Renal pelvis (tissue), 4 donors: ENCODE results near the gene CAPN15. TPM values are rescaled to one million over a fixed set of nuclear protein-coding genes. Genes with fewer than 3 reads are reported as not detected.
A peak's percentile ranks its signal among the peaks of the same experiment; 100 is the strongest.

Experiments
- DNase-seq: peaks from one replicate; pipeline ENCODE4 v3.0.0-alpha.2; 2013
- polyA plus RNA-seq, 3 donors: library from polyadenylated mRNA; unstranded; fragments of 120-200 nt; gene quantifications; one replicate each; pipeline ENCODE4 v1.2.1, GENCODE V29; 2013; ENCODE audit not compliant: insufficient read length in 3 of 3

The CAPN15 gene
- polyA plus RNA-seq, 3 donors = 33.2 to 40.3 (median 36.7) TPM

GRCh38 chr16:523097-523741 lies 4.3 kb upstream of the CAPN15 start:
- no peak for DNase-seq

DNA sequence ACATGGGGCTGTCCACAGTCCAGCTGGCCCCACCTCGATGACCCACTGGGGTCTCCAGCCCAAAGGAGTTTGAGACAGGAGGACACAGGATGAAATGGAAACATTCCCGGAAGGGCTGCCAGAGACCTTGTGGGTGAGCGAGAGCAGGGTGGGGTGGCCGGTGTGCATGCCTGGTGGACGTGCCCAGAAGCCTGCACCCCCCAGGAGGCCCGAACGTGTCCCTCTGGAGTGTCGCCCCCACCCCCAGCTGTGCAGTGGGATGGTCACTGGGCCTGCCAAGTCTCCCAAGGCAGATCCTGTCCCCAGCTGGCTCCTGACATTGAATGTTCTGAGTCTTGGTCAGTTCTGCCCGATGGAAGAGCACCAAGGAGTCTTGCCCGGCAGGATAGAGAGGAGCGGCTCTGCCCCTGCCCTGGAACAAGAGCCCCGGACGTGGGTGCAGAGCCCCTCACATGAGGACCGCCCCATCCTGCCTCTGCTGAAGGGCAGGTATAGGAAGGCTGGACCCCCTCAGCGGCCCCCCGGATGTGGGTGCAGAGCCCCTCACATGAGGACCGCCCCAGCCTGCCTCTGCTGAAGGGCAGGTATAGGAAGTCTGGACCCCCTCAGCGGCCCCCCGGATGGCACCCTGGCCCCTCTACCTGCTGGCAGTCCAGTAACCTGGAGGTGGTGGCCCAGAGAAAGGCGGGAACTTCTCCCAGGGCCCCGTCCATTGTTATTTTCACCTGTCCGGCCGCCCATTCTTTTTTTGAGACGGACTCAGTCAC lies 3.1 kb upstream of the CAPN15 start:
- DNase-seq = no peak

DNA sequence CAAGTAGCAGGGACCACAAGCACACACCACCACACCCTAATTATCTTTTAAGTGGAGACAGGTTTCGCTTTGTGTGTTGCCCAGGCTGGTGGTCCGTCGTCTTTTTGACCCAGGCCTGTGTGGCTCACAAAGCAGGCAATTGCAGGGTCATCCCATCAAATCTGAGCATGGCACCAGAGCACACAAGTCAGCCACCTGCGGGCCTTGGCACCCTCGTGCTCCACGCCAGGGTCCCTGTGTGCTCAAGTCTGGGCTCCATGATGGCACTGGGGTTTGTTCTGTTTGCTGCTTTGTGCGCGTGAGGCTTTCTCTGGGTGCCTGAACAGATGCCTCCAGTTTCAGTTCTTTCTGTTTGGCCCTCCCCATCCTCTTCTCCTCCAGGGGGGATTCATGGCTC lies 2.4 kb upstream of the CAPN15 start:
- DNase-seq = no peak

DNA sequence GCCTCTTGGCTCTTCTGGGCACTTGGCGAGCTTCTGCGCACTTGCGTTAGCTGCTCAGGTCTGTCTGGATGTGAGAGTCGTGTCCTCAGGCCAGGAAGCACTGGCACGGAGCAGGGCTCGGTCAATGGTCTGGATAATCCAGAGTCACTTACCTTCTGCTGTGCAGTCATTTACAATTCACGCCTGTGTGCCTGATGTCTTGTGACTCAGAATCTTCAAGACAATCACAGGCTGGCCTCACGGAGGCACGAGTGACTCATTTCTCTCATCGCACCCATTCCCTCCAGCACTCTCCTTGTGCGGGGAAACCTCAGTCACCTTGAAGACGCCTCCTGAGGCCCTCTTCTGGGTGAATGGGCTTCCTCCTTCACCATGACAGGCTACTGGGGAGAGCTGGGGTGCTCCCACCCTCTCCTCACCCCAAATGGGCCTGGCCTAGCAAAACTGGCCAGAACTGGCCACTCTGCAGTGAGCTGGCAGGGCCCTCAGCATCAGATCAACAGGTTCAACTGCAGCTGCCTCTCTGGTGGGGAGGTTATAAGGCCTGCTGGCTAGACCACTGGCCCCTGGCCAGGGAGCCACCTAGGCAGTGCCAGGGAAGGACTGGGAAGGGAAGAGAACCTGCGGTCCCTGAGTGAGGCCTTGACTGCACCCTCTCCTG lies 1.9 kb upstream of the CAPN15 start:
- no peak for DNase-seq

- DNase-seq = peak; percentile 58
Observed at GRCh38 chr16:526181-527014, 1.1 kb upstream of the CAPN15 start.

DNA sequence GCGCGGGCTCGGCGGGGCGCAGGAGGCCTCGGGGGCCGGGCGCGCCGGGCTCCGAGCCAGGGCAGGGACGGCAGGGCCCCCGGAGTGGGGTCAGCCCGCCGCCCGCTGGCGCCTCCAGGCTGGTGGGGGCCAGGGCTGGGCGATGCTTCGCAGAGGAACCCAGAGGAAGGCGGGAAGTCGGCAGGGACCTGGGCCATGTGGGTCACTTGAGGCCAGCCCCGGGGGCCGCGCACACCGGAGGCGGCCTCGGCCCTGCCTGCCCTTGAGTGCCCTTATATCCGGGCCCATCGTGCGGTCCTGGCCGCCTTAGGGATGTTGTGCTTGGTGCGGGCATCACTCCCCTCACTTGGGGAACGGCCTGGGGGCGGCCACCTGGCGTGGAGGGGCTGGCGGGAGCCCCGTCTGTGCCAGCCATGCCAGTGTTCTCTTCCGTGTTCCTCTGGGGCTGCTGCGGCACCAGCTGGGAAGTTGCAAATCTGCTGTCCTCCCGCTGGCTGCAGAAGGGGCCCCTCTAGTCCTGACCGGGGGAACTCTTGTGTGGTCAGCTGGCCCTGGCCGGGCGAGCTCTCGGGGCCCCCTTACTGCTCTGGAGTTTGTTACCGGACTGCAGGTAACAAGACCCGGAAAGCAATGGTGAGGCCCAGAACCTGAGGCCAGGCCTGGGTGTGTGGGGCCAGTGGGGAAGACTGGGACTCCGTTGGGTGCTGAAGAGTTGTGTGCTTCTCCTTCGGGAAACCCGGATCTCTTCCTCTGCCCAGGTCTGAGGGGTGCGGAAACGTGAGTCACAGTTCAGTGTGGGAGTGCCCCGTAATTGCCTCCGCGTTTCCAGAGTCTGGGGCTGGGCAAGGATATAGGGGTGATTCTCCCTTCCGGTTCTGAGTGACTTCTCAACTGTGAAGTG lies 849 bp downstream of the CAPN15 start:
- no peak for DNase-seq

DNA sequence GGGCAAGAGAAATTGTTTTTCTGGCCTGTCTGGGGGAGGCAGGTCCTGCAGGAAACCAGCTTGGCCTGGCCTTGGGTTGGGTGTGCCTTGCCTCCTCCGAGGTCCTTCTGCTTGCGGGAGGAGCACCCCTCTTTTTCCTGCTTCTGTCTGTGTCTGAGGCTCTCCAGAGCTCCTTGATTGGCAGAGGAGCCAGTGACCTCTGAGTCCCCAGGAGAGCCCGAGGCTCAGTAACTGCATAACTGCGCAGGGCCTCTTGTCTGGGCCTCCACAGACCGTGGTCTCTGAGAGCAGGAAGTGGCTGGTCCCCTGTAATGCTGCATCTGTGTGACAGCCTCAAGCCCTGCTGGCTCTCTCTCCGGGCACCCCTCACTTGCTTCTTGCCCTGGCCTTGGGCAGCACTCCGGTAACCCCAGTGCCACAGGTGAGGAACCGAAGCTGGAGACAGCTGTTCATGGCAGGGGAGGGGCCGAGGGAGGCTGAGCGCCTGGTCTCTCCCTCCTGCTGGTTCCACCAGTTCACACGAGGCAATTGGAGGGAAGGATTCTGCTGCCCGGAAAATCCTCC lies 1.6 kb downstream of the CAPN15 start:
- DNase-seq = no peak

DNA sequence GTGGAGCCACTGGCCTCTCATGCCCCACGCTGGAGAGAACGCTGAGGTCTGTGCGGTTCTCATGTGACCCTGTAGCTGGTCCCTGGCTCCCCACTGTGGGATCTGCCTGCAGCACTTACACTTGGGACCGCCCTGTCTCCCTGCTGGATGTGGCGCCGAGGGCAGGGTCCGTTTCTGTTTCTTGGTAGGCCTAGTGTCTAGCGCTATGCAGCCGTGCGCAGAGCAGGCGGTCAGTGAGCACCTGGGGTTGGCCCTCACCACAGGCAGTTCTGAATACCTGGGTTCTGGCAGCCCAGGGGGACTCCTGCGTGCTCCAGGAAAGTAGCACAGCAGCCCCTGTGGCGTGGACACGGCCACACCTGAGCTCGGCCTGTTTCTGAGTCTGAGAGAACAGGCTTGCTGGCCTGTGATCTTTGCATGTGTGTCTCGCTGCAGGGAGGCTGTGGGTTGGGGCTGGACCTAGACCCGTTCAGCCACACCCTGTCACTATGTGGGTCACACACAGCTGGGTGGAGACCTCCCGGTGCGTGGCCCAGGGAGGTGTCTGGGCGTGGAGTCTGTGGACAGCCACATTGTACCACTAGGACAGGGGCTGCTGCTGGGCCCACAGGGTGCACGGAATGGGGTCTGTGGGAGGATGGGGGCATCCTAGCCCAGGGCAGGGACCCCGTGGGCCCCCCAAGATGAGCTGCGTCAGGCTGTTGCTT lies 2.8 kb downstream of the CAPN15 start:
- DNase-seq = no peak

GRCh38 chr16:531494-532125 lies 4.1 kb downstream of the CAPN15 start:
- DNase-seq = no peak

GRCh38 chr16:533391-534123 lies 6.0 kb downstream of the CAPN15 start:
- DNase-seq = no peak

GRCh38 chr16:534135-534534 lies 6.6 kb downstream of the CAPN15 start:
- no peak for DNase-seq

- no peak for DNase-seq
Observed at GRCh38 chr16:534856-535445, 7.4 kb downstream of the CAPN15 start.

DNA sequence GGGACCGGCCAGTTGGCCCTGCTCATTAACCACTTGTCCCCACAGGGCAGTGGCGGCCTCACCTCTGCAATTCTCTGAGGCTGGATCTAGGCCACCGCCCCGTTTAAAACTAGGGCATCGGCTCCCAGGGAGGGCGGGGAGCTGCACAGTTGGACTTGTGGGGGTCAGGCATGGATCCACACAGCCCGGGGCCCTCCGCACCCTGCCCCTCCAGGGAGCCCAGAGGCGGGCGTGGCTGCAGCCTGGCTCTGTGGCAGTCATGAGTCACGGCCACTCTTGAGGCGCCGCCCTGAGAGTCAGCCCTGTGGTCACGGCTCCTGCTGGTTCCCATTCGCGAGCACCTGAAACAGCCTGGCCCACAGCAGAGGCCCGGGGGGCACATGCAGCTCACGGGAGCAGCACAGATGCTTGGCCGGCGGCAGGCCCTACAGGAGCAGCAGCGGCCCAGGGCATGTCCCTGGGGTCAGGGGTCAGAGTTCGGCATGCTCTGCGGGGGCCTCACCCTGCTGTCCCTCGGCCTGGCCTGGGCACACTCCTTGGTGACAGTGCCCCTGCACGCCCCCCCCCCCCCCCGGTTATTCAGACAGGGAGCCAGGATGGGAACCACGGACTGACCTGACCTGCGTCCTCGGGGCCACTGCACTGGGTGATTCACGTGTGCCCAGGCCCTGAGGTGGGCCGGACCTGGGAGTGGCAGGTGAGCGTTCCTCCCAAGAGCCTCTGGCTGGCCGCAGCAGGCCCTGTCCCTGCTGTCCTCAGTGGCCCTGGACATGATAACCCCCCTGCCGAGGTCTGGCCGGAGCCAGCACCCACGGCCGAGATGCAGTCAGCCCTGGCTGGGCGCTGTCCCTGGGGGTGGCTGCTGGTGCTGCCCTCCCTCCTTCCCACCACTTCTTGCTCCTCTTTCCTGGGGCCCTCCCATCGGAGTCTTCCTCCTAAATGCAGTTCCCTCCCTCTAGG lies 8.2 kb downstream of the CAPN15 start:
- no peak for DNase-seq

DNA sequence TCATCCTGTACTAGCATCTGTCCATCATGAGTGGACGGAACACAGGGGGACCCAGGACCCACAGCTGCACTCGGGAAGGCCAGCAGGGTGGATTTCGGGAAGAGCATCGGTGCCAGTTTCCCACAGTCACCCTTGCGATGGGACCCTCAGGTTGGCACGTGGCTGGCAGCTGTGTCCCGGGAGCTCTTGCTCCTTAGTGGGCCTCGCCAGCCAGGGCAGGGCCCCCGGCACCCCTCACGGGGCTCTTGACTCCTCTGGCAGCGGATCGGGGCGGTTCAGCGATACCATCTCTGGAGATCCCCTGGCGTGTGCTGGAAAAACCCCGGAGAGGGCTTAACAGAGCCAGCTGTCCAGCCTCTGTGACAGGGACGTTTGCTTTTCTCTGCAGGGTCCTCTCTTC lies 9.2 kb downstream of the CAPN15 start:
- no peak for DNase-seq

- DNase-seq = no peak
Observed at GRCh38 chr16:537415-538335, 10.2 kb downstream of the CAPN15 start.

DNA sequence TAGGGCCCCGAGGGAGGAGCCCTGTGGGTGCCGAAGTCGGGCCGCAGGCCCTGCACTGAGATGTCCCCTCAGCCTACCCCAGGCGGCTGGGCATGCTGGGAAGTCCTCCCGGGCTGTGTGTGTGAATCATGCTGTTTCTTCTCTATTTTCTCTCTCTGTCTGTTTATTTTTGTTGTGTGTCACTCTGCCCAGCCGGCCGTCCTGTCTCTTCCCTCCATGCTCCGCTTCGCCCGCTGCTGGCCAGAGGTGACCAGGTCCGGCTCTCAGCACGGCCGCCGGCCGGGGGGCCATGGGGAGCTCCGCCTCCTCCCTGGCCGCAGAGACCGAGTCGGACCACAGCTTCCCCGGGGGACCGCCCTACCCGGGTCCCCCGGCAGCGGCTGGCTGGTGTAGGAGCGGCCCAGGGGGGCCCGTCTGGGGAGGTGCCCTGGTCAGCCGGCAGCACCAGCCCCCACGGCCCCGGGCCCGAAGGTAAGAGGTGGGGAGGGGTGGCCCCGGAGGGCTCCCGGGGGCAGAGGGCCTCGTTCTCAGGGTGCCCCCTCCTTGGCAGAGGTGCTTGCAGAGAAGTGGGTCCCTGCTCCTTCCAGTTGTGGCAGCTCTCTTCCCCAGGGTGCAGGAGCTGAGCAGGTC lies 12.5 kb downstream of the CAPN15 start:
- DNase-seq = no peak
